ENCODE data around the gene FBXL17. TPM values are rescaled to one million over a fixed set of nuclear protein-coding genes. Genes with fewer than 3 reads are reported as not detected.

The FBXL17 gene
- total RNA-seq, 1 donor from 2014 or later, result 17.6 TPM

GRCh38 chr5:107982703-107983425 lies 399.0 kb downstream of the FBXL17 start:
- H3K27ac Mint-ChIP-seq (ENCODE audit: unreplicated experiment), result no peak overlapping the region
- H3K4me3 Mint-ChIP-seq (ENCODE audit: unreplicated experiment), result no peak overlapping the region
- H3K4me1 Mint-ChIP-seq (ENCODE audit: unreplicated experiment), result peaks cover 9% of the 10 kb centered on the region
- H3K36me3 Mint-ChIP-seq (ENCODE audit: unreplicated experiment), result no peaks in the 10 kb centered on the region
- no peaks in the 10 kb centered on the region for H3K9me3 Mint-ChIP-seq (ENCODE audit: unreplicated experiment)
- H3K27me3 Mint-ChIP-seq (ENCODE audit: unreplicated experiment), result no peaks in the 10 kb centered on the region
- no peak for DNase-seq (ENCODE audit: extremely low spot score, unreplicated experiment)
- TF ChIP-seq CTCF (IDR thresholded peaks at IDR 0.05), result no peak

- Mint-ChIP-seq H3K36me3 (ENCODE audit: unreplicated experiment) (no peaks in the 10 kb centered on the region), H3K9me3 (ENCODE audit: unreplicated experiment) (no peaks in the 10 kb centered on the region), H3K4me1 (ENCODE audit: unreplicated experiment) (peaks cover 9% of the 10 kb centered on the region), H3K27me3 (ENCODE audit: unreplicated experiment) (no peaks in the 10 kb centered on the region), H3K27ac (ENCODE audit: unreplicated experiment) (no peak overlapping the region), H3K4me3 (ENCODE audit: unreplicated experiment) (no peak overlapping the region)
- no peak for DNase-seq (ENCODE audit: extremely low spot score, unreplicated experiment)
- TF ChIP-seq CTCF (IDR thresholded peaks at IDR 0.05), result no peak
These were observed 400.8 kb downstream of the FBXL17 start for GRCh38 chr5:107980923-107981692.

GRCh38 chr5:107979900-107980299 lies 402.0 kb downstream of the FBXL17 start:
- Mint-ChIP-seq H3K27ac (ENCODE audit: unreplicated experiment) (no peak overlapping the region), H3K36me3 (ENCODE audit: unreplicated experiment) (no peaks in the 10 kb centered on the region), H3K4me3 (ENCODE audit: unreplicated experiment) (no peak overlapping the region), H3K27me3 (ENCODE audit: unreplicated experiment) (no peaks in the 10 kb centered on the region), H3K9me3 (ENCODE audit: unreplicated experiment) (no peaks in the 10 kb centered on the region), H3K4me1 (ENCODE audit: unreplicated experiment) (peaks cover 9% of the 10 kb centered on the region)
- no peak for TF ChIP-seq CTCF (IDR thresholded peaks at IDR 0.05)
- no peak for DNase-seq (ENCODE audit: extremely low spot score, unreplicated experiment)

- no peak overlapping the region for H3K4me3 Mint-ChIP-seq (ENCODE audit: unreplicated experiment)
- no peak overlapping the region for H3K27ac Mint-ChIP-seq (ENCODE audit: unreplicated experiment)
- no peak for TF ChIP-seq CTCF (IDR thresholded peaks at IDR 0.05)
- no peaks in the 10 kb centered on the region for H3K36me3 Mint-ChIP-seq (ENCODE audit: unreplicated experiment)
- H3K27me3 Mint-ChIP-seq (ENCODE audit: unreplicated experiment), result no peaks in the 10 kb centered on the region
- no peaks in the 10 kb centered on the region for H3K9me3 Mint-ChIP-seq (ENCODE audit: unreplicated experiment)
- no peak for DNase-seq (ENCODE audit: extremely low spot score, unreplicated experiment)
- peaks cover 14% of the 10 kb centered on the region for H3K4me1 Mint-ChIP-seq (ENCODE audit: unreplicated experiment)
These were observed 402.6 kb downstream of the FBXL17 start for GRCh38 chr5:107979291-107979690.

GRCh38 chr5:107977550-107978071 lies 404.3 kb downstream of the FBXL17 start:
- no peak for DNase-seq (ENCODE audit: extremely low spot score, unreplicated experiment)
- Mint-ChIP-seq H3K27me3 (ENCODE audit: unreplicated experiment) (no peaks in the 10 kb centered on the region), H3K4me1 (ENCODE audit: unreplicated experiment) (peaks cover 14% of the 10 kb centered on the region), H3K9me3 (ENCODE audit: unreplicated experiment) (no peaks in the 10 kb centered on the region), H3K4me3 (ENCODE audit: unreplicated experiment) (no peak overlapping the region), H3K36me3 (ENCODE audit: unreplicated experiment) (no peaks in the 10 kb centered on the region), H3K27ac (ENCODE audit: unreplicated experiment) (no peak overlapping the region)
- no peak for TF ChIP-seq CTCF (IDR thresholded peaks at IDR 0.05)

Measured in osteocyte (in vitro differentiated cells).